Ishikawa (cell line): ENCODE results near the gene LPAR6.

ENCODE experiments used
- CEBPB ChIP-seq: IDR thresholded peaks from 2 replicates; pipeline ENCODE4 v1.6.1; 2012
- CREB1 ChIP-seq: IDR thresholded peaks from 2 replicates; pipeline ENCODE4 v1.6.1; 2012; ENCODE audit warnings: low read depth
- EGR1 ChIP-seq: IDR thresholded peaks from 2 replicates; pipeline ENCODE4 v1.6.1; 2012
- EP300 ChIP-seq: IDR thresholded peaks from 2 replicates; pipeline ENCODE4 v1.6.1; 2012; ENCODE audit warnings: borderline replicate concordance
- FOXM1 ChIP-seq: IDR thresholded peaks from 2 replicates; pipeline ENCODE4 v1.6.1; 2012; ENCODE audit warnings: low read depth, borderline replicate concordance
- MAX ChIP-seq: IDR thresholded peaks from 2 replicates; pipeline ENCODE4 v1.6.1; 2012
- NFIC ChIP-seq: IDR thresholded peaks from 2 replicates; pipeline ENCODE4 v1.6.1; 2012
- RAD21 ChIP-seq: IDR thresholded peaks from 2 replicates; pipeline ENCODE4 v1.6.1; 2012; ENCODE audit warnings: low read depth
- REST ChIP-seq: IDR thresholded peaks from 2 replicates; pipeline ENCODE4 v1.6.1; 2012; ENCODE audit warnings: low read depth, mild to moderate bottlenecking
- TAF1 ChIP-seq: IDR thresholded peaks from 2 replicates; pipeline ENCODE4 v1.6.1; 2012; ENCODE audit warnings: low read depth, mild to moderate bottlenecking
- TCF12 ChIP-seq: IDR thresholded peaks from 2 replicates; pipeline ENCODE4 v1.6.1; 2012; ENCODE audit warnings: low read depth
- TEAD4 ChIP-seq: IDR thresholded peaks from 2 replicates; pipeline ENCODE4 v1.6.1; 2012
- USF1 ChIP-seq: IDR thresholded peaks from 2 replicates; pipeline ENCODE4 v1.6.1; 2012
- YY1 ChIP-seq: IDR thresholded peaks from 2 replicates; pipeline ENCODE4 v1.6.1; 2012; ENCODE audit warnings: low read depth
- ZBTB7A ChIP-seq: IDR thresholded peaks from 2 replicates; pipeline ENCODE4 v1.6.1; 2012; ENCODE audit warnings: low read depth

Gene LPAR6

GRCh38 chr13:48403151-48403631, 9.7 kb downstream of the LPAR6 start:
- TF ChIP-seq ZBTB7A (no peak), CREB1 (no peak), MAX (no peak), RAD21 (no peak), NFIC (no peak), TAF1 (no peak), EGR1 (no peak), TCF12 (no peak), EP300 (no peak), USF1 (no peak), YY1 (no peak), REST (no peak), TEAD4 (no peak), CEBPB (no peak), FOXM1 (no peak)

- TF ChIP-seq FOXM1 (no peak), MAX (no peak), TEAD4 (no peak), CEBPB (no peak), REST (no peak), TCF12 (no peak), RAD21 (no peak), CREB1 (no peak), TAF1 (no peak), EP300 (no peak), YY1 (no peak), EGR1 (no peak), ZBTB7A (no peak), NFIC (no peak), USF1 (no peak)
These were observed 10.5 kb downstream of the LPAR6 start for GRCh38 chr13:48402325-48402932.

- no peak for TF ChIP-seq FOXM1
These were observed 11.4 kb downstream of the LPAR6 start for GRCh38 chr13:48401480-48401879.

- TF ChIP-seq EGR1 (no peak), NFIC (no peak), EP300 (no peak), YY1 (no peak), RAD21 (no peak), USF1 (no peak), ZBTB7A (no peak), TEAD4 (no peak), CEBPB (no peak), TCF12 (no peak), MAX (no peak), FOXM1 (no peak), REST (no peak), TAF1 (no peak), CREB1 (no peak)
These were observed 12.0 kb downstream of the LPAR6 start for GRCh38 chr13:48400850-48401291.
